Islet of Langerhans (tissue), 1 donor: ENCODE results near the gene VPS8.
A peak's percentile ranks its signal among the peaks of the same experiment; 100 is the strongest.

Experiments used
- FAIRE-seq: peaks from one replicate; lab custom pipeline; 2011; peaks lifted over from hg19 to GRCh38; lab: Jason Lieb, UNC

The VPS8 gene

DNA sequence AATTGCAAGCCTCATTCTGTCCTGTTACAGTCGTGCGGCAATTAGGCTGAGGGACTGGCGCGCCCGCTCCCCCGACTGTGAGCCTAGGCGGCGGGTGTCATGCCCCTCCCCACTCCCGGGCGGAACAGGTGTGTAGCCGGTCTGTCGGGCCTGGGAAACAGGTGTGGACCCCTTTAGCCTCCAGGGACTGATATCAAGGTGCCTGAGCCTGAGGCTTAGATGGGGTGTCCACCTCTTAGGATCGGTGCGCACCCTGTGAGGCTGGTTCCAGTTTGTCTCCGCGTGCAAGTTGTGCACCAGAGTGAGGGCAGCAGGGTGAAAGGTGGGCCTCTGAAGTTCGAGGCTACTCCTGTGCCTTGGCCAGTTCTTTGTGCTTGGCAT, 686 bp downstream of the VPS8 start:
- no peak for FAIRE-seq

DNA sequence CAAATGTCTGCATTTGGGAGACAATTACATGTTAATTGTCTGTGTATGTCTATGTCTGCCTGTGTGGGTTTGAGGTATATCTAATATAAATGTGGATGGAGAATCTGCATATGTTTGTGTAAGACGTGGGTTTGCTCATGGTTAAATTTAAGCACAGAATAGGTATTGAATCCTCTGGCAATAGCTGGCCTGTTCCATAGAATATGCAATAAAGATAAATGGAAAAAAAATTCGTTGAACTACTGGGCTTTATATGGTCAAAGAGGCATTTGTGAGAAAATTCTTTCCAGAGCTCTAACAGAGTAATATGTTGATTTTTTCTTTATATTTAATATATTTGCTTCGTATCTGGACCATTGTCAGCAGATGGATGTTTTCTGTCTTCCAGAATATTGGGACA, 1.4 kb downstream of the VPS8 start:
- no peak for FAIRE-seq

DNA sequence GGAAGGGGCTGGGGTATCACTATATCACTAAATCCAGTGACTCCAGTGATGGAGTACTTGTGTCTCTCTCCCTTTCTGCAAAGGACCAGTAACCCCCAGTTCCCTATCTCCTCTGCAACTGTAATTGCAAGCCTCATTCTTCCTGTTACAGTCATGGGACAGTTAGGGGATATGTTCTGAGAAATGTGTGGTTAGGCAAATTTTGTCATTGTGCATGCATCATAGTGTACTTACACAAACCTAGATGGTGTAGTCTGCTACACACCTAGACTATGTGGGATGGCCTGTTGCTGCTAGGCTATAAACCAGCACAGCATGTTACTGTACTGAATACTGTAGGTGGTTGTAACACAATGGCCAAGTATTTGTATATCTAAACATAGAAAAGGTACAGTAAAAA, 2.2 kb downstream of the VPS8 start:
- FAIRE-seq, result no peak

DNA sequence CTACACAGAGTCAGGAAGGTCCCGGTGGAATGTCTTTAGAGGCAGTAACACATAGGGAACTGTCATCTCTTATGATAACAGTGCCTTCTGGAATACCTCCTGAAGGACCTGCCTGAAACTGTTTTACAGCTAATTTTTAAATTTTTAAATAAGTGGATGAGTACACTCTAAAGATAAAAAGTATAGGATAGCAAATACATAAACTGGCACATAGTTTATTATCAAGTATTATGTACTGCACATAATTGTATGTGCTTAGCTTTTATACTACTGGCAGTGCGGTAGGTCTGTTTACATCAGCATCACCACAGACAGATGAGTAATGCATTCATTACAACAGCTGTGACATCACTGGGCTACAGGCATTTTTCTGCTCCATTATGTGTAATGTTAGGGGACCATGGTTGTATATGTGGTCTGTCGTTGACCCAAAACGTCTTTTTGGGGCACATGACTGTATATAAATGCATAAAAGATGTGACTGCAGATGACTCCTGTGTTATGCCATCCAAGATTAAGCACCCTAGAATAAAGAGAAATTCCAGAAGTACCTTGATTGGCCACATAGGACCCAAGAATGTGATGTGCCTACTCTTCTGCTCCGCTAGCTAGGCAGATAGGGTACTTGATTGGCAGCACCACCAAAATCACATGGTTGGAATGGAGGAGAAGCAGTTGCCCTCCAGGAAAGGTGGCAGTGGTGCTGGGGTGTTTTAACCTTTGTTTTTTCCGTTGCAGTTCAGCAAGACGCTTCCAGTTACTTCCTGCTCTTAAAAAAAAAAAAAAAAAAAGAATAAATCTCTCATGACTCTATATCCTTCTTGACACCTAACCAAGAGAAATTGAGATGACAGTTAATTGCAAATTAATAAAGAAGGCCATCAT, 3.3 kb downstream of the VPS8 start:
- no peak for FAIRE-seq

GRCh38 chr3:184816614-184817013, 4.6 kb downstream of the VPS8 start:
- FAIRE-seq, result no peak

- FAIRE-seq, result no peak
These were observed 8.6 kb downstream of the VPS8 start for GRCh38 chr3:184820525-184820924.

DNA sequence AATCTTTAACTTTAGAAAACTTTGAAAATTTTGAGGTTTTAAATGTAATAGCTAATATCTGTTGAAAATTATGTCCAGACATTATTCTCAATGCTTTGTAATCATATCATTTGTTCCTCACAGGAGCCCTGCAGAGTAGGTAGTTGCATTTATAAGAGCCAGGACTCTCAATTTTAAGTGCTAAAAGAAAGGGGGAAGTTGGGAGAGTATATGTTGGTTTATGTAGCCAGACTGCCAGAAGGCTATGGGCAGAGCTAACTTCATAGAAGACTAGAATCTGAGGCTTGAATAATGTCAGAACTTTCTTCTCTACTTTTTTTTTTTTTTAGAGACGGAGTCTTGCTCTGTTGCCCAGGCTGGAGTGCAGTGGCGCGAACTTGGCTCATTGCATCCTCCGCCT, 9.1 kb downstream of the VPS8 start:
- no peak for FAIRE-seq

- FAIRE-seq, result no peak
These were observed 10.1 kb downstream of the VPS8 start for GRCh38 chr3:184822081-184822480.

DNA sequence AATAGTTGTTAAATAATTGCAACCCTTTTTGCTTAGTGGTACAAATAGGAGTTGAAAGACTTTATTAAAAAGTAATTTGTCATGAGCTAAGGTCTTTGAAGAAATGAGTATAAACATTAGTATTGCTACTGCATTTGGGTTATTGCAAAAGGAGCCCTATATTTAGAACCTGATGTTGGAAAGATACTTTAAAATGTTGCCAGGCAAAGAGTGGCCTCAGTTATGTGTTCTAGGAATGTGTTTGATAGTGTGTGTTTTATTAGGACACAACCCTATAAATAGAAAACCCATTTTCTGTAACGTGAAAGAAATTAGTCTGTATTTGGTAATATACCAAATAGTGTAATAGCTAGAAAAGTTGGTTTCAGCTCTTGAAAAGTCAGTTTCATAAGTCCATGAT, 10.7 kb downstream of the VPS8 start:
- no peak for FAIRE-seq

- FAIRE-seq, result no peak
These were observed 12.0 kb downstream of the VPS8 start for GRCh38 chr3:184823990-184824389.

GRCh38 chr3:184825121-184825820, 13.3 kb downstream of the VPS8 start:
- FAIRE-seq, result no peak

GRCh38 chr3:184827572-184827971, 15.6 kb downstream of the VPS8 start:
- no peak for FAIRE-seq

DNA sequence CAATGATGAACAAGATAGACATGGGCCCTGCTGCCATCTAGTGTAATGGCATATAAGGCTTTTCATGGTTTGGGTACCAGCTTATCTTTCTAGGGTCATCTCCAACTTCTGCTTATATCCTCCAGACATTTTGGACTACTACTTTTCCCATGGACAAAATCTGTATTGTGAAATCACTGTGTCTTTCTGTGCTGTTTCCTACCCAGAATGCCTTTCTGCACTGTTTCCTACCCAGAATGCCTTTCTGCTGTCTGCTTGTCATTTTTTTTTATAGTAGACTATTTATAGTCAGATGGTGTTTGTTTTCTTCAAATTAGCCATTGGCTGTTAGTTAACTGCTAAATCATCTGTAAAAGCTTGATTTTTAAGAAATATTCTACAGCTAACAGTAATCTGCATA, 20.1 kb downstream of the VPS8 start:
- FAIRE-seq, result no peak

GRCh38 chr3:184832903-184833302, 20.9 kb downstream of the VPS8 start:
- FAIRE-seq, result no peak

GRCh38 chr3:184836090-184836822, 24.3 kb downstream of the VPS8 start:
- FAIRE-seq, result no peak

GRCh38 chr3:184842433-184842832, 30.5 kb downstream of the VPS8 start:
- peak; percentile 27 for FAIRE-seq

GRCh38 chr3:184845819-184846218, 33.9 kb downstream of the VPS8 start:
- FAIRE-seq, result no peak

GRCh38 chr3:184846496-184846895, 34.5 kb downstream of the VPS8 start:
- FAIRE-seq, result no peak

- no peak for FAIRE-seq
These were observed 37.0 kb downstream of the VPS8 start for GRCh38 chr3:184848934-184849333.

DNA sequence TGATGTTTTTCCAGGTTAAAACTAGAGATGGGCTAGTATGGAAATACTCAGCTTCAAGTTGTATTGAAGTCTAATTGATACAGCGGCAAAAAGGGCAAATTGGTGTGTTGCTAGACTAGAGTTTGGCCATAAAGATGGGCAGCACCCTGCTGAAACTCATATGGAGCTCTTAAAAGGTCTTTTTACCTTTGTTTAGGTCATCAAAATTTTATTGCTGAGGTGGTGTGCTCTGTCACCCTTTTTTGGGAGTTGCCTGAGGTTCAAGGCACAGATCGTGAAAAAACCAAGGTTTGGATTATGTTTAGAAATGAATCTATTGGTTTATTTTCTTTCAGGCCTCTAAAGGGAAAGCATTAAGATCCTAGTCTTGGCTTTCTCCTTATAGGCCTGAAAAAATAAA, 38.2 kb downstream of the VPS8 start:
- no peak for FAIRE-seq

GRCh38 chr3:184857099-184857498, 45.1 kb downstream of the VPS8 start:
- no peak for FAIRE-seq

DNA sequence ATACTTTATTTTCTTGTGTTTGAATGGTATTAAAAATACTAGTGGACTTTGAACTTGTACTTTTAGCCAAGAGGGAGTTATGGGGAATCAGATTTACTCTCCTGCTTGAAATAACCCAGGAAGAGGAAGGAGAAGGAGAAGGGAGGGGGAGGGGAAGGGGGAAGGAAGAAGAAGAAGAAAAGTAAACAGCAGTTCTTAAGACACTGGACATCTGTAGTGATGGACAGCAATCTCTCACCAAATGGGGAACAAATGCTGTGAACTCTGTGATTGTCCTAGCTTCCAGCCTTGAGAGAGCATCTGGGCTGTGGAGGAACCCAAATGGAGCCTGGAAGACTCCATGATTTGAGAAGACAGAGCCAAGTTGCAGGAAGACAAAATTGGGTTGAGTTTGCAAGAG, 52.0 kb downstream of the VPS8 start:
- FAIRE-seq, result no peak

DNA sequence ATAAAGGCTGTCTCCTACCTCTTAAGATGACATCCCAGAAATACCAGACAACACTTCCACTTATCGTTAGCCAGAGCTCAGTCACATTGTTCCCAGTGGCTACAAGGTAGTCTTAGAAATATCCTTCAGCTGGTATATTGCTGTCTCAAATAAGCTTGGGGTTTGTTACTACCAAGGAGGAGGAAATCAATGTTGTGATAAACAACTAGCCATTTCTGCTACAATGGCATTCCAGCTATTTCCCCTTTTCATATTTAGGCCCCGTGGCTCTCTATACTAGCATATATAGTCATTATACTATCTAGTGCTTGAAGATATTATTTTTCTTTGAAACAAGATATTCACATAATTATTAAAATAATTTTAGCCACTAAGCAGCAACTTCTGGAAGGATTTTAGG, 56.5 kb downstream of the VPS8 start:
- FAIRE-seq, result no peak
